Measurements from ENCODE around the gene SPRR1A. TPM values are rescaled to one million over a fixed set of nuclear protein-coding genes. Genes with fewer than 3 reads are reported as not detected.
"Not testable (repeated sequence)": the region's sequence is repeated elsewhere in the genome, so short reads cannot be mapped to it uniquely, and the experiment has no call there.

The SPRR1A gene
- total RNA-seq, 1 donor from 2014 or later = not detected

DNA sequence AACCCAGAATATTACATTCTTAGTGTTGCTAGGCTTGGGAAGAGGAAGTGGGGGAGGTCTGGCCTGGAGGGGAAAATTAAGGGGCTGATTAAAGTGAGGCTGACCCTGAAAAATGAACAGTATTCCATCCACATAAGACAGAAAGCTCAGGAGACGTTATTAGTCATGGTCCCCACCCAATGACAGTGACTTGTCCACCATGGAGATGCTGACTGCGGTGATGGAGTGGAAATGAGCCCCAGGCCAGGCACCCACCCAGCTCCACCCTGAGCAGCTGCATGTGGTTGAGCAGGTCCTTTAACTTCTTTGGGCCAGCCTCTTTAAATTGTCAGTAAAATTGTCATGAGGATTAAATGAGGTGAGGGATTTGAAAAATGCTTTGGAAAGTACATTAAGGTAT is 14.8 kb upstream of the SPRR1A start:
- DNase-seq = no peak
- intact Hi-C loops (cut with micrococcal nuclease) = no loop called here
- ATAC-seq = no peak

DNA sequence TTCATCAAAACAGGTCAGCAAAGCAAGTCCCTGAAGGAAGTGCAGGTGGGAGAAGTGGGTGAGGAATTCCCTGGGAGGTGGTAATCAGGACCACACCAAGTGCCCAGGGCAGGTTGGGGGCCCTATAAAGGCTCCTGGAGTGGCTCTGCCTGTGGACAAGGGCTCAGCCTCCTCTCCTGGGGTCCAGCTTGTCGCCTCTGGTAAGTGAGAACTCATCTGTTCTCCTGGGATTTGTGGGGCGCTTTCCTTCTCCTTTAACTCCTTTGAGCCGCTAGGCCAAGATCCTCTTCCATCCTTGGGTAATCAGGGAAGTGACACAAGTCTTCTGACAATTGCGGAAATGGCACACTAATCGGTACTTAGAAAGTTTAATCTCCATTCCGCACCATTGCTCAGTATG is 13.4 kb upstream of the SPRR1A start, which contains the start of gene SPRR4:
TSS of gene SPRR4 (plus strand) at position 154 of the 400 bp plus-strand sequence. CDS start 1,243 bp downstream, outside the sequence.
- ATAC-seq (no peak), DNase-seq (no peak)
- intact Hi-C loops (cut with micrococcal nuclease) = no loop called here

DNA sequence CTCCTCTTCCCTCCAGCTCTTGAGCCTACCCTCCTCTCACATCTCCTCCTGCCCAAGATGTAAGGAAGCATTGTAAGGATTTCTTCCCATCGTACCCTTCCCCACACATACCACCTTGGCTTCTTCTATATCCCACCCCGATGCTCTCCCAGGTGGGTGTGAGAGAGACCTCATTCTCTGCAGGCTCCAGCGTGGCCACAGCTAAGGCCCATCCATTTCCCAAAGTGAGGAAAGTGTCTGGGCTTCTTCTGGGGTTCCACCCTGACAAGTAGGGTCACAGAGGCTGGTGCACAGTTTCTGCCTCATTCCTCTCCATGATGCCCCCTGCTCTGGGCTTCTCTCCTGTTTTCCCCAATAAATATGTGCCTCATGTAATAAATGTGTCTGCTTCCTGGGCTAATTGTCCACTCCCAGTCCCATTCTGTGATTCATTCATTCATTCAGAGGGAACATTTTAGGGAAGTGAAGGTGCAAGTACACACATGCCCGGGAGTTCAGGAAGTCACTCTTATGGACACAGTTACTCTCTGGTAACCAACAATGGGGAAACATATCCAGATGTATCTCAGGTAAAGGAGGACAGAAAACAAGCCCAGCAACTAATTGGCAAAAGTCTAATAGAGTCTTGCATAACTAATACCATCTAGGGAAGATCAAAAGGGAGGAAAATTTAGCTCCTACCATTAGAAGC is 11.5 kb upstream of the SPRR1A start:
- intact Hi-C loops (cut with micrococcal nuclease) = no loop called here
- no peak for ATAC-seq
- DNase-seq = no peak

DNA sequence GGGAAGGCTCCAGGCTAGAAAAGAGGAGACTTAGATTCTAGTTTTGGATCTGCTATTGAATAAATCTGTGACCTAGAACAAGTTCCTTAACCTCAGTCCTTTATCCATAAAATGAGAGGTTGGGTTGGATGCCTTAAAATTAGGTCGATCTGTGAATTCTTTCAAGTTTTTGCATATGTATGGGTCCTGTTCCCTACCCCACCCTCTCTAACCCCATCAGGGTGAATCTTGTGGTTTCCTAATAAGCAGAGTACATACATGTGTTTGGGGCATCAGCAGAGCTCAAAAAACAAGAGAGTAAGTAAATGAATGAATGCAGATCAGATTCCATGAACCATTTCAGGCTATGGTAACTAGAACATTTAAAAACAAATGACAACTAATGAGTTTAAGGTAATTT is 7.2 kb upstream of the SPRR1A start:
- intact Hi-C loops (cut with micrococcal nuclease) = no loop called here
- no peak for DNase-seq
- no peak for ATAC-seq

DNA sequence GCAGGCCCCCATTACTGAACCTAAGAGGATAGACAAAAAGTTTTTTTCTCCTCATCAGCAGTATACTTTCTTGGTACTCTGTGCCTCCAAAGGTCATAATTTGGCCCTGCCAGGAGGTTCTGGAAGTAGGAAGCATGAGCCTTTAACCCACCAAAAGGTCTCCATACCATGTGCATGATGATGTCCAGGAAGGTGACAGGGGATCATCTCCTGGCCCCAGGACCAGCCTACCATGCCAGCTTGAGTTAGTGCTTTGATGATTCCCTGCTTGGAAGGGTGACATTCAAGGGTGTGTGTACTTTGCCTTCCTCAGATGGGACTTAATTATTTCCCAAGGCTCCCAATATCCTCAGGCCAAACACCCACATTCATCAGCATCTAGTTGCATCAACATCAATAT is 6.3 kb upstream of the SPRR1A start:
- no peak for DNase-seq
- intact Hi-C loops (cut with micrococcal nuclease) = no loop called here
- ATAC-seq = no peak

DNA sequence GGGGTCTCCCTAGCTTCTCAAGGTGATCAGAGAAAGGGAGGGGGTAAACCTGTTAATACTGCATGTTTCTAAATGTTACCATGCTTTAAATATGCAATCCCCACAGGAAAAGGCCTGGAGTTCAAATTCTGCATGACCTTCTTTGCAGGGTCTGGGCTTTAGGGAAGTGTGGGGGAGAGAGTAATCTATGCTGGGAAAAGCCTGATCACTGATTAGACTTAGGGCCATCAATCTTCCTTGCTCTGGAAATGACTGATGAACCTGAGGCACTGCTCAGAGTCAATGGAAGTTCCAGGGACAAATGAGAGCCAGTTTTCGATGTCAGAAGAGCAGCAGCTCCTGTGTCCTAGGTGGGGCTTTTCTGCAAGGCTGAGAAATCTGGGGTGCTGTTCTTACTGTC is 3.2 kb upstream of the SPRR1A start:
- intact Hi-C loops (cut with micrococcal nuclease) = no loop called here
- no peak for DNase-seq
- no peak for ATAC-seq

DNA sequence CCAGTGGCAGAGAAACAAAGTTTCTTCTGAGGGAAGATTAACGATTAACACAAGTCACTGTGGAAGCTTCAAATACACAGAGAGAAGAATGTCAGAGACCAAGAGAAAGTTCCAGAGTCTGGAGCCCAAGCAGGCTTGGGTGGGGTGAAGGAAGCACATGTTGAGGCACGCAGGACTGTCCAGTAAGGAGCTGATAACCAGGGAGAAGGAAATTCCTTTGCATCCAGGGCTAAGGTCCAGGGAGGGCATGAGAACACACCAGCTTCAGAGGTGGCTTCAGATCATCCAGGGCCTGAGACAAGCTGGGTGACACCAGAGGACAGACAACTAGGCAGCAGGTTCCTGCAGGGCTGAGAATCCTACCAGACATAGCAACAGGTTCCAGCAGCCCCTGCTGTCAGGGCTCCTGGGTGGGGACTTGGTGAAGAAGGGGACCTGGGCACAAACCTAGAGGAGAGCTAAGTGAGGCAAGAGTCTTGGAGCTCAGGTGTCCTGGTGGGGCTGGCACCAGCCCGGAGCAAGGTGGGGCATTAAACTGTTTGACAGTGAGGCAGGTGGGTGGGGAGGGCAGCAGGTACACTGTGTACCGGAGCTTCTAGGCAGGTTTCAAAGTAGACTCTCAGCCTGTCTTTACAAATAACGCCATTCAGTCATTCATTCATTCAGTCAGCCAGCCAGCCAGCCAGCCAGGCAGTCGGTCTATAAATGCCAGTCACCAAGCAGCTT is 2.6 kb upstream of the SPRR1A start:
- intact Hi-C loops (cut with micrococcal nuclease) = no loop called here
- ATAC-seq (no peak), DNase-seq (no peak)

DNA sequence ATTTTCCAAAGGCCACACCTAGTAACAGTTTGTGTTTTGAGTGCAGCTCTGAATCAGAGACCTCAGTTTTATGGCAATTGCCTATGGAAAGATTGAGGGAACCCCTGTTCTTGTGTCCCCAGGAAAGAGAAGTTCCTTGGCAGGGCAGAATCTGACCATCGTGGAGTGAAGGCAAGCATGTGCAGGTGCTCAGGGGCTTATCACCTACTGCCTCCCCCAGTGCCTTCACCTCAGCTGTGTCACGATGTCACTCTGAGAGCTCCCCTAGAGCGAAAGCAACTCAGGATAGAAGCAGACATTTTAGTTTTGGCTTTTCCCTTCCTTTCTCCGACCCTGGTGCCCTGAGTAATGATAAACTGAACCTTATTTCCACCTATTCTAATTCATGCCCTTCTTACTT is 1.8 kb upstream of the SPRR1A start:
- ATAC-seq (no peak), DNase-seq (no peak)
- intact Hi-C loops (cut with micrococcal nuclease) = no loop called here

DNA sequence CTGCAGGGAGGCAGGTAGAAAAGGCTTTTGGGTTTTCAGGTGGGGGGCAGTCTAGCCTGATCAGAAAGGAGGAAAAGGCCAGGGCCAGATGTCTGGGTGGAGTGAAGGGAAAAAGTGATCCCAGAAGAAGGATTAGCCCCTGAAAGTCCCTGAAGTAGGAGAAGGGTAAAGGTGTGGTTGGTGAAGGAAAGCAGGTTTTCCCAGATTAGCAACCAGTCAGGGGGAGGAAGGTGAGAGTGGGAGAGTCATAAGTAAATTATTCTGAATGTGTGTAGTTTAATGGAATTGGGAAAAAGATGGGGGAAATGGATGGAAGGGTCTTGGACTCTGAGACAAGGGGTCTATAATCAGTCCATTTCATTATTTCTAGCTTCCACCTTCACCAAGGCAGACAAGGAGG is 647 bp upstream of the SPRR1A start:
- DNase-seq = no peak
- no peak for ATAC-seq
- intact Hi-C loops (cut with micrococcal nuclease) = no loop called here

DNA sequence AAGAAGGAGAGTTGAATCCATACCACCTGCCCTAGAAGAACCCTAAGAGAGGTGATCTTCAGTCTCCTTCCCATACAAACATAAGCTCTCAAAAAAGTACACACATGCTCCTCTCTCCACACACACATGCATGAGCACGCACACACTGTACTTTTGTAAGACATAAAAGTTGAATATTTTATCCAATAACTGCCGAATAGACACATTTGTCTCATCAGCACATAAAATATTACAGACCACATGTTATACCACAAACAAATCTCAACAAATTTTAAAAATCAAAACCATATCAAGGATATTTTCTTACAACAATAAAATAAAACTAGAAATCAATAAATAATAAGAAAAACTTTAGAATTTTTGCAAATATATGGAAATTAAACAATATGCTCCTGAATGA is 2.7 kb downstream of the SPRR1A start:
- intact Hi-C loops (cut with micrococcal nuclease) = no loop called here
- ATAC-seq (no peak), DNase-seq (no peak)

DNA sequence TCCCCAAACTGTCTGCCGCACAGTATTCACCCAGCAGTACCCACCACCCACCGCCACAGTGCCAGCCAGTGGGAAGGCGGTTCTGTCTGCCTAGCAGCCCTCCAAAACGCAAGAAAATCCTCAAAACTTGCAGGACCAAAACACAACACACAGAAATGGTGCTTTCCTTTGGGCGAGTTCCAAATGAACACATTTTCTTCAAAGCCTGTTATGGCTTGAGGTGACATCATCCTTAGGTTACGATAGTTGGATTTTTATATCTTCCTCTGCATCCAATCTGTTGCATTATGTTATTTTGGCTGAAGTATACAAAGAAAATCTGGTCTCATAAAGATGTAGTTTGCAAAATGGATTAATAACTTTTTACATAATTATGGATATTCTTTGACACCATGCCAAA is 9.3 kb downstream of the SPRR1A start:
- DNase-seq = no peak
- intact Hi-C loops (cut with micrococcal nuclease) = no loop called here
- no peak for ATAC-seq

DNA sequence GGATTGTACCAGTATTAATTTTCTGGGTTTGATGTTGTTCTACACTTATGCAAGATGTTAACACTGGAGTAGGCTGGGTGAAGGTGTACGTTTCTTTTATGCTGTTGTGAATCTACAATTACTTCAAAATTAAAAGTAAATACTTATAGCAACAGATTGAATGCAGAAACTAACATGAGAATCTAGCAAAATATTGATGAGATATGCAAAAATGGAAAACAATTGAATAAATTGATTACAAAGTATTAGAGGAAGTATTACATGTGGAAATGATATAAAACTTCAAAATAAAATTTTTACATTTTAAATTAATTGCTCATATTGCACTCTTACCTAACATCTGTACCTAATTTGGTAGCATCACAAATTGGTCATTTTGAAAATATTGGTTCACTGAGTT is 12.0 kb downstream of the SPRR1A start:
- intact Hi-C loops (cut with micrococcal nuclease) = no loop called here
- DNase-seq (no peak), ATAC-seq (no peak)

DNA sequence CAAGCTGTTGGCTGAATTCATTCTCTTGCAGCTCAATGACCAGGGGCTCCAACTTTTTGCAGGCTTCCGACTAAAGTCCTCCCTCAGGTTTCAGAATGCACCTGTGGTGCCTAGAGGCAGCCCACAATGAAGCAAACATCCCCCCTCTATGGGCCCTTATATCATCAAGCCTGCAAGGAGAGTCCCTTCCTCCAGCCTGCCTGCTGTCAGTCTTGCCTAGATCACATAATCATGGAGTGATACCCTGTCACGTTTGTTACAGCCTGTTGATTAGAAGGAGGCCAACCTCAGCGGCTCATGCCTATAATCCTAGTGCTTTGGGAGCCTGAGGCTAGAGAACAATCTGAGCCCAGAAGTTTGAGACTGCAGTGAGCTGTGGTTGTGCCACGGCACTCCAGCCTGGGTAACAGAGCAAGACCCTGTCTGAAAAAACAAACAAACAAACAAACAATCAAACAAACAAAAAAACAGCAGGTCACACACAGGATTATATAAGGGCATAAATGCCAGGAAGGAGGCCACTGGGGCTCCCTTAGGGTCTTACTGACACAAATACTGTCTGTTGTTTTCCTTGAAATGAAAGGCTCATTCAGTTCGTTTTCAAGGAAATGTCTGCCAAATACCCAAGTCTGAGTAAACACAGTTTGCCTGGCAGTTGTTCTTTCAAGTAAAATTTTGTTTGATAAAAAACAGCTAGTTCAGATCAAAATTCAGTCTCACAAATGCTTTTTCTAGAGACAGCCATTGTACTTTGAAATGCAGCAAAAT is 12.9 kb downstream of the SPRR1A start:
- no peak for DNase-seq
- intact Hi-C loops (cut with micrococcal nuclease) = no loop called here
- no peak for ATAC-seq

DNA sequence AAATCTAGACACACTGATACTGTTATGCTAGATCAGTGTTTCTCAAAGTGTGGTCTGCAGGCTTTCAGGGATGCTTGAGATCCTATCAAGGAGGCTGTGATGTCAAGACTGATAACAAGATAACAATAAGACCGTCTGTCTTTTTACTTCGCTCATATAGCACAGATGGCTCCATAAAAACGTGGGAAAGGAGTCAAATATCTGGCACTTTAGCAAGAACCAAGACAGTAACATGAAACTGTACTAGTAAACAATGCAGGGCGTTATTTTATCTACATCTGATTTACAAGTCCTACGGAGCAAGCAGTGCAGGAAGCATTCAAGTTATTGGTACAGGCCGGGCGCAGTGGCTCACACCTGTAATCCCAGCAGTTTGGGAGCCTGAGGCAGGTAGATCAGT is 14.0 kb downstream of the SPRR1A start:
- no peak for DNase-seq
- ATAC-seq = no peak
- intact Hi-C loops (cut with micrococcal nuclease) = no loop called here

DNA sequence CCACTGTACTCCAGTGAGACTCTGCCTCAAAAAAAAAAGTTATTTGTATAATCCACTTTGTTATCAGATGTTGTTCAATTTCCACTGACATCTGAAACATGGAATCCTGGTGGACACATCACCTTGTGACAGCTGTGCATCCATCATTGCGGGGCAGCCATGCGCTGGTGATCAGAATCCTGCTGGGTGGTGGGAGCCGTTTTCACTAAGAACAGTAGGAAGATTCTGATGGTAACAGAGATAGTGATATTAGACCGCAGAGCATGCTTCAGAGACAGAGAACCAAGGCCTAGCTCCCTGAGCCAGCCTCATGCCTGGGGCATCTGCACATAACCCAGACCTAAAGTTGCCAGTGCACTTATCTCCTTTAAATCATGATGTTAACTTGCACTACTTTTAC is 14.6 kb downstream of the SPRR1A start:
- DNase-seq = no peak
- ATAC-seq = no peak
- intact Hi-C loops (cut with micrococcal nuclease) = no loop called here

DNA sequence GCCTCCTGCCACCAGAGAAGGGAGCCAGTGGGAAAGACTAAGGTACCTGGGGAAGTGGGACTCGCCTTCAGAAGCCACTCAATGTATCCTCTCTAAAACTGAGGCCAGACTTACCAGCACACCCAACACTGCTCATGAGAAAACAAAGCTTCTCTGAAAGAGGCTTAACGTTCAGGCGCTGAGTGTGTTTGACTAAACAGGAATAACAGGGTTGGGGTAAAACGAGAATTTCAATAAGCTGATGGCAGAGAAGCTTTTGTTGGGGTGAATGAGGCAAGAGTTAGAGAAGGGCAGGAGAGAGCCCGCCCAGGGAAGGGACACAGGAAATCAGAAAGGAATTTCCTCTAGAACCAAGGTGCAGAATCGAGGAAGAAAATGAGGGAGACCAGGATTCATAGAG is 15.9 kb downstream of the SPRR1A start:
- intact Hi-C loops (cut with micrococcal nuclease) = no loop called here
- ATAC-seq (no peak), DNase-seq (no peak)

DNA sequence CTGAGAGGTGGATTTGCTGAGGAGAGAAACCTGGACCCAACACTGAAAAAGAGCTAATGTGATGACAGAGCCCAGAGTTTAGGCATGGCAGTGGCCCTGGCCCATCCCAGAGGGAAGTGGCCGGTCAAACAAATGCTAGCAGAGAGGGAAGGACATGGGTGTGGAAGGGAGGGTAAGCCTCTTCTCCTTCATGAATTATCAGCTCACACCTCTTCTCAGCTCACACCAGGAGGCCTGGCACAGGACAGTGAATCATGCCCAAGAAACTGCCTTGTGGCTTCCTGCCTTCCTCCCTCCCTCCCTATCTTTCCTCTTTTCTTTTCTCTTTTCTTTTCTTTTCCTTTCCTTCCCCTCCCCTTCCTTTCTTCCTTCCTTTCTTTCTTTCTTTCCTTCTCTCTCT is 16.4 kb downstream of the SPRR1A start:
- ATAC-seq (no peak), DNase-seq (no peak)
- intact Hi-C loops (cut with micrococcal nuclease) = no loop called here

DNA sequence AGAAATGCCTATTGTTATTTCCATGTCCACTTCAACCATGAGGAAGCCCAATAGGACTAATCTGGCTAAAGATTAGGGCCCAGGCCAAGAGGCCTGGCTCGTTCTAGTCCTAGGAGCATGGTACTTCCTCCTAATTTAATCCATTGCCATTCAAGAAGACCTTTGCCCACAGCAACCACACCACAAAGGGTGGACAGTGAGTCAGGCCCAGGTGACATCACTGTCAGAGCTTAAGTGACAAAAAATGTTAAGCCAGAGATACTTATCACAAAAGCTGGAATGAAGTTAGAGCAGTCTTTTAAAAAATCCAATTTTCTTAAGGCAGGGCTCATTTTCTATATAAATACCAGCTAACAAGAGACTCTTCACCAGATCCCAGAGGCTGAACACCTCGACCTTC is 17.5 kb downstream of the SPRR1A start, which contains the start of gene SPRR3:
TSS of gene SPRR3 (plus strand) at position 368 of the 400 bp plus-strand sequence. CDS start 1,272 bp downstream, outside the sequence.
- DNase-seq = no peak
- ATAC-seq = no peak
- intact Hi-C loops (cut with micrococcal nuclease) = no loop called here

DNA sequence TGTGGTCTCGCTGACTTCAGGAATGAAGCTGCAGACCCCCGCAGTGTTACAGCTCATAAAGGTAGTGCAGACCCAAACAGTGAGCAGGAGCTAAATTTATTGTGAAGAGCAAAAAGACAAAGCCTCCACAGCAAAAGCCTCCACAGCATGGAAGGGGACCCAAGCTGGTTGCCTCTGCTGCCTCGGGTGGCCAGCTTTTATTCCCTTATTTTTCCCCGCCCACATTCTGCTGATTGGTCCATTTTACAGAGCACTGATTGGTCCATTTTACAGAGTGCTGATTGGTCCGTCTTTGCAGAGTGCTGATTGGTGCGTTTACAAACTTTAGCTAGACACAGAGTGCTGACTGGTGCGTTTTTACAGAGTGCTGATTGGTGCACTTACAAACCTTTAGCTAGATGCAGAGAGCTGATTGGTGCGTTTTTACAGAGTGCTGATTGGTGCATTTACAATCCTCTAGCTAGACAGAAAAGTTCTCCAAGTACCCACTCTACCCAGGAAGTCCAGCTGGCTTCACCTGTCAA is 27.4 kb downstream of the SPRR1A start:
- DNase-seq; intact Hi-C loops (cut with micrococcal nuclease); ATAC-seq: not testable (repeated sequence)

DNA sequence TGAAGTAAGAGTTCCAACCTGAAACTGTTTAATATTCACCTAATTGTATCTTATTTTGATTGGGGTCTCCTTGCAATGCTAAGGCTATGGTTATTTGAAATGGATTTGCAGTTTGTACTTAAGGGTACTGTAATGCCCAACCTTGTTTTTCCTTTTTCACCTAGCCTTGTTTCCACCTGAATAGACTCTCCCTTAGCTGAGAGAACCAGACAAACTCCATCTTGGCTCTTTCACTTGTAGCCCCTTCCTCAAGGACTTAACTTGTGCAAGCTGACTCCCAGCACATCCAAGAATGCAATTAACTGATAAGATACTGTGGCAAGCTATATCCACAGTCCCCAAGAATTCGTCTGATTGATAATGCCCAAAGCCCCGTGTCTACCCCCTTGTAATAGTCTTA is 37.9 kb downstream of the SPRR1A start:
- intact Hi-C loops (cut with micrococcal nuclease); ATAC-seq; DNase-seq: not testable (repeated sequence)
